NCI-H1930 (cell line): ENCODE measurements around the gene DGCR2.

Source experiments
- DNase-seq, 2 experiments: peaks; one replicate each; lab custom pipeline; 2025; lab: John Stamatoyannopoulos, UW

The DGCR2 gene

GRCh38 chr22:19146215-19146968 is 24.2 kb upstream of the DGCR2 start:
- DNase-seq, result no peak

GRCh38 chr22:19143967-19144400 is 21.8 kb upstream of the DGCR2 start:
- no peak for DNase-seq

GRCh38 chr22:19143212-19143611 is 21.0 kb upstream of the DGCR2 start:
- no peak for DNase-seq

GRCh38 chr22:19142394-19142793 is 20.2 kb upstream of the DGCR2 start:
- DNase-seq, result no peak

GRCh38 chr22:19139974-19140373 is 17.8 kb upstream of the DGCR2 start:
- no peak for DNase-seq

- no peak for DNase-seq
Observed at GRCh38 chr22:19139001-19139356, 16.8 kb upstream of the DGCR2 start.

GRCh38 chr22:19138217-19139000 is 16.2 kb upstream of the DGCR2 start:
- no peak for DNase-seq

- DNase-seq, result no peak
Observed at GRCh38 chr22:19137384-19138216, 15.4 kb upstream of the DGCR2 start.

GRCh38 chr22:19136915-19137314 is 14.7 kb upstream of the DGCR2 start:
- no peak for DNase-seq

- no peak for DNase-seq
Observed at GRCh38 chr22:19134874-19135273, 12.7 kb upstream of the DGCR2 start.

- DNase-seq, result no peak
Observed at GRCh38 chr22:19134176-19134831, 12.1 kb upstream of the DGCR2 start.

GRCh38 chr22:19133561-19133960 is 11.3 kb upstream of the DGCR2 start:
- DNase-seq, result no peak

- no peak for DNase-seq
Observed at GRCh38 chr22:19132693-19133400, 10.6 kb upstream of the DGCR2 start.

- no peak for DNase-seq
Observed at GRCh38 chr22:19132153-19132552, 9.9 kb upstream of the DGCR2 start.

GRCh38 chr22:19131685-19132015 is 9.4 kb upstream of the DGCR2 start:
- DNase-seq, result no peak

- no peak for DNase-seq
Observed at GRCh38 chr22:19130959-19131684, 8.9 kb upstream of the DGCR2 start, which contains the start of gene TSSK2. TSSK2 (plus strand) TSS chr22:19131308; CDS start chr22:19131400, 92 bp downstream.

- DNase-seq, result no peak
Observed at GRCh38 chr22:19129871-19130270, 7.7 kb upstream of the DGCR2 start.

GRCh38 chr22:19128946-19129727 is 6.9 kb upstream of the DGCR2 start:
- DNase-seq, result no peak

GRCh38 chr22:19128009-19128401 is 5.8 kb upstream of the DGCR2 start:
- no peak for DNase-seq
